ENCODE results near the gene FERD3L. TPM values are rescaled to one million over a fixed set of nuclear protein-coding genes. Genes with fewer than 3 reads are reported as not detected.

The FERD3L gene
- total and polyA plus RNA-seq, 2 of the 8 experiments (the other 6 are each of a cell fraction or from before 2014, with no cell fraction given): not detected

DNA sequence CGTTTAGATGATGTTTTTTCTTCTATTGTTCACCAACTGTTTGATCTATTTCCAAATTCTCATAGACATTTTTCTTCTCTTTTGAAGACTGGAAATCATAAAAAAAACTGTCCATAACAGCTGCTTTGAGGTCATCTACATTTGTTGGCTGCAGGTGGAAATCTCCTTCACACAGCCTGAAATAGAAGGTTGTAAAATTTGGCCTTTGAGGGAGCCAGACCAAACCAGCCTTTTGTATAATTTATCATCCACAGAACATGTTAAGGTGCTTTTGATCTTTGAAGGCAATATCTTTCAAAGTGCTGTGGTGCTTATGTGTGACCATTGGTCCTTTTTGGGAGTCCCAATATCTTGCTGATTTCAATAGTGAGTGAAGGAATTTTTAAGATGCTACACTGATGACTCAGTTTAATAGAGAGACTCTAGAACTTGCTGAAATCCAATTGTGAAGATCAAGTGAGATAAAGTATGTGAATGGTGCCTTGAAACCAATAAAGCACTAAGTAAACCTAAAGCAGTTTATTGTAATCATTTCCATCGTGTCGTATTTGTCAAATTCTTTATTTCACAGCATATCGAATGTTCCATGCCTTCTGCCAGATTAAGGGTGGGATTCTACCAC is 5.4 kb downstream of the FERD3L start (continued):
- TF ChIP-seq, protein P1, sequence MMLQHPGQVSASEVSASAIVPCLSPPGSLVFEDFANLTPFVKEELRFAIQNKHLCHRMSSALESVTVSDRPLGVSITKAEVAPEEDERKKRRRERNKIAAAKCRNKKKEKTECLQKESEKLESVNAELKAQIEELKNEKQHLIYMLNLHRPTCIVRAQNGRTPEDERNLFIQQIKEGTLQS (IDR thresholded peaks at IDR 0.05; ENCODE audit: insufficient read depth, low read depth, low read length): no peak
- TF ChIP-seq SIRT6 (IDR thresholded peaks at IDR 0.05; ENCODE audit: low read length): no peak

Data from H1 (cell line).